HG03558 (cell line): ENCODE results near the gene IFITM2.

Experiments
- ATAC-seq: cut with Tn5 transposase; IDR thresholded peaks from one replicate; pipeline ENCODE4 v1.9.1; 2021; ENCODE audit warnings: moderate number of reproducible peaks; ENCODE audit not compliant: unreplicated experiment; ENCODE audit errors: extremely low read depth

The IFITM2 gene

GRCh38 chr11:291281-292210 is 16.1 kb upstream of the IFITM2 start:
- no peak for ATAC-seq

GRCh38 chr11:292211-293121 is 15.2 kb upstream of the IFITM2 start:
- no peak for ATAC-seq

DNA sequence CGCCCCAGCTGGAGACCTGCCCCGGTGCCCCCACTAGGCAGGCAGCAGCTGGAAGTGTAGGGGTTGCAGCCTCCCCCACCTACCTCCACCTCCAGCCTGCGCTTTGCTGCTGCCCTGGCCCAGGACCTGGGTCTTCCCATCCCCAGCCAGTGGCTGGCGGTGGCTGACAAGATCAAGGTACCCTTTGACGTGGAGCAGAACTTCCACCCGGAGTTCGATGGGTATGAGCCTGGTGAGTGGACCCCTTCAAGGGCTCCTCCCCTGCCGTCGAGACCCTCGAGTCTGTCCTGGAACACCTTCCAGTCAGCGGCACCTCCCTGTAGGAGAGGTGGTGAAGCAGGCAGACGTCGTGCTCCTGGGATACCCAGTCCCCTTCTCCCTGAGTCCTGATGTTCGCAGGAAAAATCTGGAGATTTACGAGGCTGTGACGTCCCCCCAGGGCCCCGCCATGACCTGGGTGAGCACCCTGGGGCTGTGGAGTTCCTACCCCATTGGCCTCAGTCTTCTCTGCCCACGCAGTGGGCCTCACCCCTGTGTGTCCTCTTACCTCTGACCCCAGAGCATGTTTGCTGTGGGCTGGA is 14.3 kb upstream of the IFITM2 start:
- no peak for ATAC-seq

GRCh38 chr11:293852-294661 is 13.6 kb upstream of the IFITM2 start:
- ATAC-seq = no peak

GRCh38 chr11:294780-295179 is 12.8 kb upstream of the IFITM2 start:
- no peak for ATAC-seq

DNA sequence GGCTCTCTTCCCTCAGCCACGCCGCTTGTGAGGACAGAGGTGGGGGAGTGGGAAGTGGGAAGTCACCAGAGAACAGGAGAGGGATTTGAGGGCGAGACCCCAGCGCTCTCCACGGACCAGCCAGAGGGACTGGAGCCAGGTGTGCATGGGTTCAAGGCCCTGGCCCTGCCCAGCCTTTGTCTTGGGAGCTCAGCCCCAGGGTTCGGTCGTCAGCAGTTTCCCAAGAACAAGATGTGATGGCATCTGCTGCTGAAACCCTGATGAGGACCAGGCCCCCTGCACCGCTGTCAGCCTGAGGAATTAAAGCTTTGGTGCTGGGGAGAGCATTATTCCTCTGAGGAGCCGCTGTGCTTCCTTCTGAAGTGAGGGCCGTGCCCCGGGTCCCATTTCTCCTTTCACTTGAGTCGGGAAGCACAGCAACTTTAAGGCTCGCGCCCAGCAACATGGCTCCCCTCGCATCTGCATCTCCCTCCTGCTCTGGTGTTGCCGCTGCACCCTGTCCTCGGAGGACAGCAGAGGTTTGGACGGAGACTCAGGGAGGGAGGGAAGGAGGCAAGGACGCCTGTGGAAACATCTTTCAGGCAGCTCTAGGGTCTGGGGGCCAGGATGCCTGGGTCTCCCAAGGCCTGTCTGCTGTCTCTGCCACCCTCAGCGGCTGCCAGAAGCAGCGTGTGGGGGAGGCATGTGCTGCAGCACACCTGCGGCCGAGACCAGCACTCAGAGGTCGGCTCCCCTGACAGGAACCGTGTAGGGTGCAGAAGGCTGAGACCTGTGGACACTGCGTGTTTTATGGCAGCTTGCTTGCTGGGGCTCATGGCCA is 12.1 kb upstream of the IFITM2 start:
- ATAC-seq = no peak

- no peak for ATAC-seq
These were observed 11.2 kb upstream of the IFITM2 start for GRCh38 chr11:296171-297050.

DNA sequence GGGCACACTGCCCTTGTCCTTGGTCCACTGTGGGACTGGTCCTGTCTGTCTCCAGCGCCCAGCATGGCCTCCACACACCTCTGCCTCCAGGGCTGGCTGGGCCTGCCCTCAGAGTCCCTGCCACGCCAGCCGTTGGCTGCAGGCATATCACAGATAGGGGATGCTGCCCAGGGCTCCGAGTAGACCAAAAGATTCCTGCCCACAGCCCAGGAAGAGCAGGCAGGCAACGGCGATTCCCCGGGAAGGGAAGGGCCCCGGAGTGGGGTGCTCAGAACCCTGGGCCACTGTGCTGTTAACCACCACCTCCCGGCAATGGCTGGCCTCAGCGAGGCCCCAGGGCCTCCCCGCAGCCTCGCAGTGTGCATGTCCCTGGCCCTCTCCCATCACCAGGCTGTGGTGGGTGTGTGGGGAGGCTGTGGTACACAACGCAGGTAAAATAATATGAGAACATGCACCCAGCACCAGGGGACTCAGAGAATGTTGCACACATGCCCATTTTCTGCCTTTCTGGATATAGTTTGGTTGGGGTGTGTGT is 10.5 kb upstream of the IFITM2 start:
- no peak for ATAC-seq

DNA sequence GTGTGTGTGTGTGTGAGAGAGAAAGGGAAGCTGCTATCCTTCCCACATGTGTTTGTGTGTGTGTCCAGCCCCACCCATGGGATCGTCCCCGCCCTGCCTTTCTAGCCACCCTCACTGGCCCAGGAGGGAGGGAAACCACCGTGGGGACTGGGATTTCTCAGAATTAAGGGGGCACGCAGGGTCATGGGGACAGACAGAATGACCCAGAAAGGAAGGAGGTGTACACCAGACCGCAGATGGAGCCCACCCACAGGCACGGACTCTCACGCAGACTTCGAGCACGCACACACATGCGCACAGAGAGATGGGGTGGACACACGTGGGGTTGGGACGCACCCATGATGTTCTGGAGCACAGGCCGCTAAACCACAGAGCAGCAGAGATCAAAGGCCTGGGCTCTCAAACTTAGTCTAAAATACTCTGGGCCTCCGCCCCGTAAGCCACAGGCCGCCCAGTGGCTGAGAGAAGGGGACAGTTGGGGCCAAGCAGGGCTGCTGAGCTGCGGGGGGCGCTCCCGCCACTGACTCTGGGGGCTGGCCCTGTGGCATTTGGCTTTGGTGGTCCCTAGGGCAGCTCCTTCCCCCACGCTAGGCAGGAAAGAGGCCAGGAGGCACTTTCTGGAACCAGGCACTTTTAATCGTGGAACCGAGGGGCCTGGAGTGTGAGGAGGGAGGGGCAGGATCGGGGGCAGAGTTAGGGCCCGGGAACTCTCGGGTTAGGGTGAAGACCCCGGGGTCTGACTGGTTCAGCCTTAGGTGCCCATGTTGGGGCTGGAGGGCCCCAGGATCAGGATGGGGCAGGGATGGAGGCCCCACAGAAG is 9.8 kb upstream of the IFITM2 start:
- no peak for ATAC-seq

DNA sequence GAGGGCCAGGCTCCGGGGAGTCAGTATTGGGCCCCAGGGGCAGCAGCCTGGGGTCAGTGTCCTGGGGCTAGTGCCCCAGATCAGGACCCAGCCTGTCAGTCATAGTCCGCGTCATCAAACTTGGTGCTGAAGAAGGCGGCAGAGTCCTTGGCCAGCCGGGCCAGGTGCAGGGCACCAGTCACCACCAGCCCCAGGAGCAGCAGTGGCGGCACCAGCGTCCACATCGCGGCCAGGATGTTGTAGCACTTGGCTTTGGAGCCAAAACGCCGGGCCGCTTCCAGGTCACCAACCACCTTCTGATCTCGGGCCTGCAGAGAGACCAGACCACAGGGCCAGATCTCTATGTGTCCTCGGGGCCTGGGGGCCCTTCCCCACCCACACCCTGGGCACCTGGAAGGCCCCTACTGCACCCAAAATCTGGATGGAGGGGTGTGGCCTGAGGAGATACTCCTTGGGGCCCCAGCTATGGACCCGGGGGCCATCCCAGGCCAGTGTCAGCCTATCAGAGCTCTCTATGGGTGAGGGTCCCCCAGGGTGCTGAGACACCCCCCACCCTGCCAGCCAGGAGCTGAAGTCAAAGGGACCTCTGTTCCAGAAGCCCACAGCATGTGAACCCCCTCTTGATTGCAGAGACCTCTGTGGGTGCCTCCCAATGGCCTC is 9.1 kb upstream of the IFITM2 start:
- ATAC-seq = no peak

- no peak for ATAC-seq
These were observed 8.3 kb upstream of the IFITM2 start, which contains the start of gene IFITM5 for GRCh38 chr11:299081-299891. Gene IFITM5 (minus strand): TSS chr11:299526. CDS start chr11:299490, 36 bp downstream.

DNA sequence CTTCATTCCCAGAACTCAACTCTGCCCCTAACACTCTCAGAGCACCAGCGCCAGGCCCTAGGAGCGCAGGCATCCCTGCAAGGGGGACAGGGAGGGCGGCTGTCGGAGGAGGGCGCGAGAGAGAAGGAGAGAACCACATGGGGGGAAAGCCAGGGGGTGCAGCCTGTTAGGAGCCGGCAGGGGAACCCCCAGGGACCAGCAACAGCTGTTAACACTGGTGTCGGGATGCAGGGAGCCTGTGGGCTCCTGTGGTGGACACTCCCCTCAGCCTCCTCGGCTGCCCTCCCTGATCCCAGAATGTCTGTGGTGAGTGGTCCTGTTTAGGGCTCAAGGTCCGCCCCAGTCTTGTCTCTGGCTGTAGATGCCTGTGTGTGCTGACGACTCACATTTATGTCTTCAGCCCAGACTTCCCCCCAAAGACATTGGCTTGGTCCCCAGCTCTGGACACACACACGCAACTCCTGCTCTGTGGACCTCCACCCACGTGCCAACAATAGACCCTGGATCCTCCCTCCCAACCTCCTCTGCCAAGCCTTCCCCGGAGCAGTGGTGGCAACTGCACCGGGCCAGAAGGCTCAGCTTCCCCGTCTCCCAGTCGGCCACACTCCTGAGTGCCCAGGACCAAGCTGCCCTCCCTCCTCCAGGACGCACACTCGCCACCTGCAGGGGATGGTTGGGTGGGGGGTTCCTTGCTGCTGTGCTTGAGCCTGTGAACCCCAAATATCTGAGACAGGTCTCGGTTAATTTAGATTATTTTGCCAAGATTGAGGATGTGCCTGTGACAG is 7.5 kb upstream of the IFITM2 start:
- no peak for ATAC-seq

GRCh38 chr11:303363-303762 is 4.3 kb upstream of the IFITM2 start:
- no peak for ATAC-seq

DNA sequence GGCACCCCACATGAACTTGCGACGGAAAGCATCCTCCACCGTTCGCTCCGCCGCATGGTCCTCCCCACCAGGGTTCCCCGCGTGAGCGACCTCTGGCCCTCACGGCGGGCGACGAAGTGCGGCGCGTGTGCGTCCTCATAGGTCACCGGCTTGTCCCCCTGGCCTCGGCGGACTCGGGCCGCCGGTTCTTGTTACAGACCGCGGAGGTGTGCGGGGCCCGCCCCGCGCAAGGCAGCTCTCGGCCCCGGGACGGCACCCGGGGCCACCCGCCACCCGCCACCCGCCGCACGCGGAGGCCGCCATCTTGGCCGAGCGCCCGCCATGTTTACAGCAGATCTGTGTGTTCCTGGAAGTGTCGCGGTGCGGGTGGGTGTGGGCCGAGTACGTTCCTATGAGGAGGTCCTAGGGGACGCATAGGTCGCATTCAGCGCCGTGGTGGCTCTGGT is 3.5 kb upstream of the IFITM2 start:
- ATAC-seq = no peak
